ENCODE results near the gene NXPH3. TPM values are rescaled to one million over a fixed set of nuclear protein-coding genes. Genes with fewer than 3 reads are reported as not detected.

Gene NXPH3
- total and polyA plus RNA-seq, 2 of the 13 experiments (the other 11 are each of a cell fraction or from before 2014, with no cell fraction given): 0.04 to 0.58 TPM

GRCh38 chr17:49604314-49604869 is 28.7 kb downstream of the NXPH3 start (continued):
- TF ChIP-seq ZBED4 (CRISPR knock-in tag; IDR thresholded peaks at IDR 0.05; ENCODE audit: borderline replicate concordance): no peak
- TF ChIP-seq ZNF614 (CRISPR knock-in tag; IDR thresholded peaks at IDR 0.05; ENCODE audit: borderline replicate concordance): no peak
- TF ChIP-seq ZNF317 (CRISPR knock-in tag; IDR thresholded peaks at IDR 0.05): no peak
- TF ChIP-seq TP53 (CRISPR knock-in tag; conservative IDR thresholded peaks at IDR 0.05): no peak

GRCh38 chr17:49610883-49611584 is 35.4 kb downstream of the NXPH3 start:
- no peak overlapping the region for H3K4me3 ChIP-seq (replicated peaks in 1 of 3; ENCODE audit: insufficient read depth in 1 of 3, low read depth in 2 of 3, low read length in 3 of 3)
- H3K9me3 ChIP-seq (ENCODE audit: low read length): no peaks in the 10 kb centered on the region
- WGBS (ENCODE audit: low lambda C conversion rate): 48% methylated on average over 5 of the region's 5 CpGs
- ATAC-seq (peak; percentile 65), DNase-seq (ENCODE audit: low spot score) (peak; percentile 71), FAIRE-seq (peak; percentile 58)
- H3K27ac ChIP-seq (ENCODE audit: extremely low read length, insufficient read depth, low read length): peak overlapping the region; percentile 5
- POLR2A ChIA-PET: no interaction called here
- BruUV-seq (replicated peaks): no TSS peak
- H3K9ac ChIP-seq (ENCODE audit: insufficient read depth, low read depth, low read length): no peak overlapping the region
- H4K20me1 ChIP-seq (ENCODE audit: insufficient read depth, low read length): no peaks in the 10 kb centered on the region
- intact Hi-C loops (cut with micrococcal nuclease; ENCODE audit: unreplicated experiment): no loop called here
- H2AFZ ChIP-seq (ENCODE audit: low read length): no peak overlapping the region
- no peaks in the 10 kb centered on the region for H3K79me2 ChIP-seq (ENCODE audit: insufficient read depth, low read length)
- in situ Hi-C loops (cut with HindIII; ENCODE audit: extremely low pct_ligation_motif_present, low pct_unique_long_range_greater_than_20kb): no loop called here
- H3K36me3 ChIP-seq (replicated peaks in 1 of 2; ENCODE audit: control insufficient read depth in 1 of 2, insufficient read depth in 2 of 2, low read length in 2 of 2): peaks cover 16 to 57% of the 10 kb centered on the region in 2 experiments
- CTCF ChIA-PET (ENCODE audit: low intra/inter-chr PET ratio, low total read pairs): no interaction called here
- H3K27me3 ChIP-seq (ENCODE audit: control insufficient read depth in 1 of 2, insufficient read depth in 2 of 2, low read length in 2 of 2): no peaks in the 10 kb centered on the region
- H3K4me1 ChIP-seq (ENCODE audit: insufficient read depth, low read length): peaks cover 18% of the 10 kb centered on the region
- no peak overlapping the region for H3K4me2 ChIP-seq (ENCODE audit: low read depth, low read length)
- TF ChIP-seq ZSCAN20 (CRISPR knock-in tag; IDR thresholded peaks at IDR 0.05; ENCODE audit: borderline replicate concordance): no peak
- no peak for TF ChIP-seq ZBTB40 (IDR thresholded peaks at IDR 0.05)
- TF ChIP-seq ZBTB40 (CRISPR knock-in tag; IDR thresholded peaks at IDR 0.05): no peak
- no peak for TF ChIP-seq AGO2 (optimal IDR thresholded peaks at IDR 0.05; ENCODE audit: low read depth, low read length)
- peak; percentile 84 for TF ChIP-seq CEBPG (CRISPR knock-in tag; IDR thresholded peaks at IDR 0.05)

All from HepG2 (cell line).